Measurements from ENCODE around the gene NCR2.
"Not testable (repeated sequence)": the region's sequence is repeated elsewhere in the genome, so short reads cannot be mapped to it uniquely, and the experiment has no call there.

NCR2 gene

GRCh38 chr6:41335296-41335695 is at the start of gene NCR2:
Gene NCR2 (plus strand): TSS chr6:41335608. CDS start chr6:41335877, 269 bp downstream.
- DNase-seq (ENCODE audit: low read depth in 2 of 3, low spot score in 2 of 3): no peak

- DNase-seq (ENCODE audit: low read depth in 2 of 3, low spot score in 2 of 3): no peak
These were observed 48.7 kb upstream of the NCR2 start, which contains the start of gene TREM1 for GRCh38 chr6:41286544-41287346. Gene TREM1 (minus strand): TSS chr6:41286682. CDS start chr6:41286655, 27 bp downstream.

- DNase-seq (ENCODE audit: low read depth in 2 of 3, low spot score in 2 of 3): no peak
These were observed 47.2 kb upstream of the NCR2 start for GRCh38 chr6:41288030-41288753.

GRCh38 chr6:41288754-41289129 is 46.7 kb upstream of the NCR2 start:
- no peak for DNase-seq (ENCODE audit: low read depth in 2 of 3, low spot score in 2 of 3)

GRCh38 chr6:41289815-41290214 is 45.6 kb upstream of the NCR2 start:
- DNase-seq (ENCODE audit: low read depth in 2 of 3, low spot score in 2 of 3): no peak

- no peak for DNase-seq (ENCODE audit: low read depth in 2 of 3, low spot score in 2 of 3)
These were observed 43.7 kb upstream of the NCR2 start for GRCh38 chr6:41291717-41292116.

GRCh38 chr6:41294214-41294872 is 41.1 kb upstream of the NCR2 start:
- no peak for DNase-seq (ENCODE audit: low read depth in 2 of 3, low spot score in 2 of 3)

- DNase-seq (ENCODE audit: low read depth in 2 of 3, low spot score in 2 of 3): not testable (repeated sequence)
These were observed 38.2 kb upstream of the NCR2 start for GRCh38 chr6:41297248-41297647.

- DNase-seq (ENCODE audit: low read depth in 2 of 3, low spot score in 2 of 3): no peak
These were observed 36.5 kb upstream of the NCR2 start for GRCh38 chr6:41298785-41299502.

GRCh38 chr6:41302638-41303037 is 32.8 kb upstream of the NCR2 start:
- DNase-seq (ENCODE audit: low read depth in 2 of 3, low spot score in 2 of 3): no peak

GRCh38 chr6:41306187-41306854 is 29.1 kb upstream of the NCR2 start:
- DNase-seq (ENCODE audit: low read depth in 2 of 3, low spot score in 2 of 3): no peak

- no peak for DNase-seq (ENCODE audit: low read depth in 2 of 3, low spot score in 2 of 3)
These were observed 20.2 kb upstream of the NCR2 start for GRCh38 chr6:41315203-41315602.

GRCh38 chr6:41315943-41316620 is 19.3 kb upstream of the NCR2 start:
- no peak for DNase-seq (ENCODE audit: low read depth in 2 of 3, low spot score in 2 of 3)

- no peak for DNase-seq (ENCODE audit: low read depth in 2 of 3, low spot score in 2 of 3)
These were observed 17.2 kb upstream of the NCR2 start for GRCh38 chr6:41318261-41318653.

GRCh38 chr6:41318654-41319565 is 16.5 kb upstream of the NCR2 start:
- peak; percentile 50 to 67 (median 62) for DNase-seq (ENCODE audit: low read depth in 2 of 3, low spot score in 2 of 3)

GRCh38 chr6:41321183-41321582 is 14.2 kb upstream of the NCR2 start:
- no peak for DNase-seq (ENCODE audit: low read depth in 2 of 3, low spot score in 2 of 3)

GRCh38 chr6:41325446-41326066 is 9.9 kb upstream of the NCR2 start:
- DNase-seq (ENCODE audit: low read depth in 2 of 3, low spot score in 2 of 3): no peak

- DNase-seq (ENCODE audit: low read depth in 2 of 3, low spot score in 2 of 3): no peak
These were observed 9.3 kb upstream of the NCR2 start for GRCh38 chr6:41326092-41326491.

GRCh38 chr6:41327177-41327576 is 8.2 kb upstream of the NCR2 start:
- DNase-seq (ENCODE audit: low read depth in 2 of 3, low spot score in 2 of 3): no peak
